GM19463 (cell line): ENCODE data around the gene EPDR1.
A peak's percentile ranks its signal among the peaks of the same experiment; 100 is the strongest.

ENCODE experiments used
- ATAC-seq: cut with Tn5 transposase; IDR thresholded peaks from one replicate; pipeline ENCODE4 v1.9.1; 2021; ENCODE audit warnings: mild to moderate bottlenecking, moderate library complexity; ENCODE audit not compliant: unreplicated experiment

The EPDR1 gene

DNA sequence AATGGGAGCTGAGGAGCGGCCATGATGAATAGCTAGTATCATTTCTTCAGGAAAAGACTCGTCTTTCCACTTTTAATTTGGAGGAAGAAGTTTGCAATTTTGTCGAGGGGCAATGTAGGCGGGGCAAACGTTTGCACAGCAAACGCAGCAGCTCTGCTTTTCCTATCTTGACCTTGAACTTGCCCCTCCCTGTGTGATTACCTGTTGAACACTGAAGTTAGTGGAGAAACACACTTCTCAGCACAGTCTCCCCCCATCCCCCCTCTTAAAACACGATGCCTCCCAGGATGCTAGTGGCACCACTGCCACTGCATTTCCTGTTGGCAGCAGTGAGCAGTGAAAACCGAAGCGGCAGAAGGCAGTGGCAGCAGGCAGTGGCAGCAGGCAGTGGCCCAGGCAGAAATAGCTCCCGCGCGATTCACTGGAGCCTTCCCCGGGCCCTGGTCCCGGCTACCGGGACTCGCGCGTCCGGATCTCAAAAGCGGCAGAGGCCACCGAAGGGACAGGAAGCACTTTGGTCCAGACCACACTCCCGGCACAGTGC is at the start of gene EPDR1:
Gene EPDR1, plus strand, starts transcription at position 336 of the 544 bp plus-strand sequence. CDS start 300 bp downstream, outside the sequence.
- ATAC-seq, result peak; percentile 46

- no peak for ATAC-seq
These were observed 38.4 kb upstream of the EPDR1 start for GRCh38 chr7:37882086-37882485.

DNA sequence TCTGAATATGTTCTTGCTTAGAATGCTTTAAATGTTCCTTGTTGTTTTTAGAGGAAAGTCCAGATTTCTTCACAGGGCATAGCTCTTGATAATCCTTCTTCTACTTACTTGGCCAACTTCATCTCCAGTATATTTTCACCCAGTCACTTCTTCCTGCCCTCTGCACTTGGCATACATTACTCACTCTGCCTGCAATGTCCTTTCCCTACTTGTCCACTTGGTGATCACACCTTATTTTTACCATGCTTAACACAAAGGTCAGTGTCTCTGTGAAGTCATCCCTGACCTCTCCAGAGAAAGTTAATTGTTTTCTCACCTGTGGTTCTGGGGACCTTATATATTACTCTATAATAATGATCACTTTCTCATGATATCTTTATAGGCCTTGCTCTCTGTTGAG is 27.1 kb upstream of the EPDR1 start:
- ATAC-seq, result no peak

GRCh38 chr7:37894671-37895070 is 25.8 kb upstream of the EPDR1 start:
- ATAC-seq, result no peak

DNA sequence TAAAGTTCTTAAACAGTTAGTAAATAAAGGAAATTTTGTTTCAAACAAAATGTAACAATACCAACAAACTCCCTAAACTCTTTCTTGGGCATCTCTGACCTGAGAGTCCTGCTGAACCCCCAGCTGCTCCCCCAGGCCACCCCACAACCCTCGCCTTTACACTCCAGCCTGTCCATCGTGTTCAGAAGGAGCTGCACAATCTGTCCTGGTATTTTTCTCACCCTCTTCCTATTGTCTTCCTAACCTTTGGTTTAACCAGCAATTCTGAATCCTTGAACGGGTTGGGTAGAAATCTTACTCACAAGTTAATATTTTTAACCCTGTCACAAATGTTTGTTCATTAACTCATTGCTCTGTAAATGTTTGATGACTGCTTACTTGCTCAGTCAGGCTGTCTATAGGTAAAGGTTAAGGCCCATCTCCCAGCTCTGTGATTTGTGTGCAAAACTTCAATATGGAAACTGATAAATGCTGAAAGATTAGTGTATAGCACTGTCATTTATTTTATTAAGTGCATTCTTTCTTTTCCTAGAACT is 20.7 kb upstream of the EPDR1 start:
- ATAC-seq, result no peak

DNA sequence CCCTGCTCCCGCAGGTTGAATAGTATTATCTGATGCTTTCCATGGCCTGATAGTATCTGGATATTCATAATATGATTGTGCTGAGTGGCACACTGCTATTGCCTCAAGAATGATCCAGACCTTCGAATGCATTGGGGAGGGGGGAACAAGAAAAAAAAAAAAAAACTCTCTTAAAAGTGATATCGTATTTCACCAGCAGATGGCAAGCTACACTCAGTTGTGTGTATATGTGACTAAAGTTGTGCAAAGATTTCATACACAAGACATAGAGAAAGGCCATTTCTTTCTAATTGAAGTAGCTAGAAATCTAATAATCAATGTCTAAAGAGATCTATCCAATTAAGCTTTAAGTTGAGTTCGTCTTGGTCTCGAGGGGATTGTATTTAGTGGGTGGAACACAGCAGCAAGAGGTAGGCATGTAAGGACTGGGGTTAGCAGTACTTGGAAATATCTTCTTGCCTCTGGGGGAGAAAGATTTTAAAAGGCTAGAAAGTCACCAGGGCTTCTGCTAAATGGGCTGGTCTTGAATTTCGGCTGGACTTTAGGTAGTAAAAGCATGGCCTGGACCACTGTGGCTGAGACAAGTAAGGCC is 19.1 kb upstream of the EPDR1 start:
- no peak for ATAC-seq

DNA sequence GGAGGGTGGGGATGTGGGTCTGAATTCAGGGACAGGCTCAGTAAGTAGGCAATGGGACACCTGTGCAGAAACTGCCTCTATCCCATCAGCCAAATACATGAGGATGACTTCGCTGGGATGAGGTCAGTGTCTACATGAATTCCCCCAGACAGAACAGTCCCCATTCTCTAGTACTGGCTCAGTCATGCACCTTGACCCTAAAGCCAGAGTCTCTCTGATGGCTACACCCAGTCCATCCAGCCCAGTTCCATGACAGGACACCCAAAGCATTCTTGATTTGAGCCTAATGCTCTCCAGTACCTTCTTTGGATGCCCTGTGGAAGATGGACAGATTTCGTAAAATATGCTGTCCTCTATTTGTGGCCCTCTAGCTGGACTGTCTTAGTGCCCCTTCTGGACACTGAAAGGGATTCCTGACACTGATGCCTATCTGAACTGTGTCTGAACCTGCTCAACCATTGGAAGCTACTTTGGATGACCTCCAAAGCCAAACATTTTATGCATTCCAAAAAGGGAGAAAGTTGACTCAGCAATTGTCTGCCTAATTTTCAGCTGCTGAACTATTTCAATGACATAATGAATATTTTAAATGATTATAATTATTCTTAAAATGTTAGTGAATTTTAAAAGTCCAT is 18.4 kb upstream of the EPDR1 start:
- ATAC-seq, result no peak

DNA sequence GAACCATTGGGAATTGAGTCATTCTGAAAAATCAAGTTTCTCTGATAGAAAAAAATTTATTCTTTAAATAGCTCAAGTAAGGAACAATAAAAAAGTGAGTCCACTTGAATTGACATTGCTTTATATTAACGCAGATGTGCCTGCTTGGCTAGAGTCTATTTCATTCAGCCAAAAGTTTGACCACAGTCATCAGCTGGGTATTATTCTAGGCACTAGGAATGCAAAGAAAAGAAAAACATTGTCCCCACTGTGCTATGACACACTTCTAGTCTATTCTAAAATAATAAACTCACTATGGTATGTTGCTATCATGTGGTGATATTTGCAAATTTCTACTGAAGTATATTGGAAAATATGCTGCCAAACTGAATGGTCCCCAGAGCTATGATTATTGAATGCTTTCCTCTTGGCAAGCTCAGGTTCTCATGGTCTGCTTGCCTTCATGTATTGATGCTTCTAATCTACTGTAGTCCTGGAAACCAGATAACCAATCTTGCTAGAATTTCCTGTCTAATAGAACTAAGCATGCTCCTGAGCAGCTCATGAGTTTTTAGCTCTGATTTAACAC is 12.1 kb upstream of the EPDR1 start:
- no peak for ATAC-seq

GRCh38 chr7:37912756-37913155 is 7.7 kb upstream of the EPDR1 start:
- no peak for ATAC-seq

DNA sequence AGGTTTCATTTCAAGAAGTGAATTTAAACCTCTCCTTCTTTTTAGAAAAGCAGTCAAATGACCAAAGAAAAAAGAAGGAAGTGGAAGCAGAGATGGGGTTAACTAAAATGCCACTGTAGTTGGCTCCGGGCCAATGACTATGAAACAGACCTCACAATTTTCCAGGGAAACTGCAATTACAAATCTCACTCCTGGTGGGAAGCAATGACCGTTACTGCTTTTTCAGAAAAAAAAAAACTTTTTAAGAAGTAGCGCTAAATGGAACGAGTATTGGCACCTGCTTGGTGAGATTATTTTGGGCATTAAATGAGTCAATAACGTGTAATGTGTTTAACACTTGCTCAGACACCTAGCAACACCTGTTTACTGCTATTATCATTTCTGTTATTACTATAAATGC is 5.0 kb upstream of the EPDR1 start:
- no peak for ATAC-seq

- ATAC-seq, result no peak
These were observed 4.3 kb upstream of the EPDR1 start for GRCh38 chr7:37916017-37916672.

- ATAC-seq, result peak; percentile 19
These were observed 3.5 kb upstream of the EPDR1 start, which contains the start of gene SFRP4 for GRCh38 chr7:37916673-37917660. TSS of gene SFRP4 (minus strand) at chr7:37916817. CDS start at chr7:37916537, 280 bp downstream.

DNA sequence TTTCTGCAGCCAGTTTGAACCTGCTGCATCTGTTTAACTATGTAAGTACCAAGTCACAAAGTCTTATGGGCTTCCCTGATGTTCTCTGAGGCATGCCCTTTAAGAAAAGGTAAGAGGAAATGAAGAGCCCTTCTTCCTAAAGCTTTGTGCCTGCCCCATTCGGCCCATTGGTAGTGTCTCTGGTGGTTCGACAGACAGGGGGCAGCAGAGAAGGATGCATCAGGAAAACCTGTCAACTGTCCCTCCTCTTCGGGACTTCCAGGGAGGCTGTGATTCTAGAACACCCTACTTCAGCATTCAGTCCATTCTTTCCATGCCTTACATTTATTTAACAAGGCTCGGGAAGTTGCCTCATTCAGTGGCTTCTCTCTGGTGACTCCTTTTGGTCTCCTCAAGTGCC is 1.9 kb upstream of the EPDR1 start:
- ATAC-seq, result no peak

- ATAC-seq, result peak; percentile 59
These were observed 687 bp downstream of the EPDR1 start for GRCh38 chr7:37920849-37921805.

DNA sequence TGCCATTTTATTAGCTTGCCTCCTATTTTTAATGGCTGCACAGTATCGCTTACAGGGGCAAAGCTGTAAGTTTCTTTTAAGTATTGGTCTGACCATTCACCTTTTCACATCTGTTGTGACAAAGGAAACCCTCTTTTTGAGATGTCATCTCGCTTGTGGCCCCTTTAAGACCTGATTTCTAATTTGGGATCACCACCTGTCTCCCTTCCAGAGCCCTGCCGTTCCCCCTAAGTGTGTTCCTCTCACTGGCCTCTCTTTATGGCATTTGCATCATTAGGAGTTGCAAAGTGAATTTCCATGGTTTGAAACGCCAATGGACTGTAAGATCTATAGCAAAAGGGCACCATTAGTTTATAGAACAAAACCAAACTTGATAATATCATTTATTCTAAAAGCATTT is 1.4 kb downstream of the EPDR1 start:
- ATAC-seq, result no peak

DNA sequence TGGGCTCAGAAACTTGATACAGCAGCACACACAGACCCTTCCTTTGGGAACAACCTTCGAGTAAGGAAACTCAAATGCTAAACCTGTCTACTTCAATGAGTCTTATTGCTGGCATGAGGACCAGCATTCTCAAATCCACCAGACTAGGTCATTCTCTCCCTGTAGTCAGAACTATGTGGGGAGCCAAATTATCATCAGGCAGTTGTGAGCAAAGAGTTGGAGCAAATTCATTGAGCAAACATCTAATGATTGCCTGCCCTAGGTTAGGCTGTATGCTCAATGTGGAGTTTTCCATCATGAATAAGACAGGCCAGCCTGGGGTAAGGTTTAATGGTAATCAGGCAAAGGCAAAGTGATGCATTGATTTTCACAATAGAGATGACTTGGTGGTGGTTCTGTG is 3.6 kb downstream of the EPDR1 start:
- ATAC-seq, result no peak

- ATAC-seq, result no peak
These were observed 4.1 kb downstream of the EPDR1 start for GRCh38 chr7:37924491-37925041.

GRCh38 chr7:37925620-37926019 is 5.2 kb downstream of the EPDR1 start:
- no peak for ATAC-seq
